Gastrocnemius medialis (tissue), 4 donors: ENCODE measurements around the gene DDI2. TPM values are rescaled to one million over a fixed set of nuclear protein-coding genes. Genes with fewer than 3 reads are reported as not detected.
"Not testable (repeated sequence)": the region's sequence is repeated elsewhere in the genome, so short reads cannot be mapped to it uniquely, and the experiment has no call there.

Source experiments
- ATAC-seq, 2 donors: fragments of 150-250 bp; one replicate each; pipeline ENCODE4 v1.9.1; 2016
- DNase-seq, 2 donors: peaks; one replicate each; pipeline ENCODE4 v3.0.0-alpha.2; 2019
- H3K27ac ChIP-seq, 4 donors: fragments of 200-600 bp; sonication (generic); 1 replicate in 1 of 4; 2 replicates in 3 of 4; pipeline ENCODE4 v1.5.1; 2016 to 2018; ENCODE audit warnings: mild to moderate bottlenecking in 2 of 4, moderate library complexity in 1 of 4
- H3K27me3 ChIP-seq, 3 donors: fragments of 200-600 bp; sonication (generic) in 2 of 3; 1 replicate in 1 of 3; 2 replicates in 2 of 3; pipeline versions ENCODE4 v1.5.1 to v1.6.0; 2016 to 2019; ENCODE audit warnings: mild to moderate bottlenecking in 1 of 3, moderate library complexity in 1 of 3
- H3K36me3 ChIP-seq, 2 donors: fragments of 200-600 bp; sonication (generic) in 1 of 2; one replicate each; pipeline ENCODE4 v1.5.1; 2017 to 2018
- H3K4me1 ChIP-seq, 2 donors: fragments of 200-600 bp; sonication (generic) in 1 of 2; one replicate each; pipeline ENCODE4 v1.5.1; 2016 to 2017; ENCODE audit warnings: mild to moderate bottlenecking in 2 of 2
- H3K4me3 ChIP-seq, 4 donors: fragments of 200-600 bp; sonication (generic) in 3 of 4; 1 replicate in 1 of 4; 2 replicates in 3 of 4; pipeline ENCODE4 v1.5.1; 2016 to 2019; ENCODE audit warnings: mild to moderate bottlenecking in 2 of 4
- H3K9me3 ChIP-seq, 3 donors: fragments of 200-600 bp; sonication (generic) in 2 of 3; 1 replicate in 1 of 3; 2 replicates in 2 of 3; pipeline ENCODE4 v1.5.1; 2016 to 2019
- CTCF ChIP-seq, 5 experiments: fragments of 450-650 bp in 3 of 5; fragments of 200-600 bp in 2 of 5; sonication (generic) in 2 of 5; IDR thresholded peaks in 4 of 5; conservative IDR thresholded peaks in 1 of 5; 1 replicate in 4 of 5; 2 replicates in 1 of 5; pipeline ENCODE4 v1.5.1; 2016 to 2019; ENCODE audit warnings: antibody characterized with exemption in 5 of 5, mild to moderate bottlenecking in 3 of 5, moderate library complexity in 3 of 5
- POLR2A ChIP-seq, 2 donors: fragments of 450-650 bp; IDR thresholded peaks; one replicate each; pipeline ENCODE4 v1.6.1; 2017; ENCODE audit warnings: antibody characterized with exemption in 2 of 2, mild to moderate bottlenecking in 2 of 2, moderate library complexity in 2 of 2
- in situ Hi-C, 4 donors: fragments of 200-750 bp; cut with MboI; loops; one replicate each; pipeline versions ENCODE4 v1.15.0 to v1.8.0; 2017; ENCODE audit warnings: low sequenced_read_pairs in 4 of 4
- intact Hi-C: fragments of 100-400 bp; cut with DNase I; formaldehyde crosslinking; loops from one replicate; pipeline ENCODE4 v1.15.1; 2023; ENCODE audit warnings: low total_unique reads
- total RNA-seq, 4 donors: library from RNA; depleted of rRNA; stranded (reverse); fragments of >200 nt; gene quantifications; one replicate each; pipeline versions ENCODE4 v1.1.0 to v1.2.3, GENCODE V29; 2016

The DDI2 gene
- total RNA-seq, 4 donors from 2014 or later: 19.0 to 86.7 (median 34.2) TPM

GRCh38 chr1:15592285-15592684 lies 25.0 kb upstream of the DDI2 start:
- no peaks in the 10 kb centered on the region for H3K36me3 ChIP-seq
- DNase-seq (peak; percentile 68 to 74), ATAC-seq (peak; percentile 96 to 97)
- intact Hi-C loops: no loop called here
- H3K4me3 ChIP-seq: peak overlapping the region in 1 of 4 donors; percentile 12
- H3K4me1 ChIP-seq: peaks cover 13 to 24% of the 10 kb centered on the region in 2 donors
- H3K27me3 ChIP-seq: no peaks in the 10 kb centered on the region
- H3K9me3 ChIP-seq: no peaks in the 10 kb centered on the region
- in situ Hi-C loops: loop anchor here in 2 of 4 donors (10.0 to 25.0 kb wide), 2 partner anchors 143 to 145 kb away; partner anchors contain the start of genes SLC25A34 (in 2 of the 2) and TMEM82 (in 1 of the 2)
- H3K27ac ChIP-seq: peak overlapping the region; percentile 60 to 93 (median 88)
- TF ChIP-seq CTCF (IDR thresholded peaks at IDR 0.05 in 4 of 5, conservative IDR thresholded peaks at IDR 0.05 in 1 of 5) (no peak), POLR2A (IDR thresholded peaks at IDR 0.05) (peak in 1 of 2 donors; percentile 22)

GRCh38 chr1:15595809-15596617 lies 21.2 kb upstream of the DDI2 start:
- Histone ChIP-seq H3K36me3 (no peaks in the 10 kb centered on the region), H3K4me3 (no peak overlapping the region), H3K27me3 (no peaks in the 10 kb centered on the region), H3K27ac (peak overlapping the region; percentile 82 to 93 (median 86)), H3K9me3 (no peaks in the 10 kb centered on the region), H3K4me1 (peaks cover 27 to 44% of the 10 kb centered on the region in 2 donors)
- no peak for TF ChIP-seq POLR2A (IDR thresholded peaks at IDR 0.05)
- no peak for TF ChIP-seq CTCF (IDR thresholded peaks at IDR 0.05 in 4 of 5, conservative IDR thresholded peaks at IDR 0.05 in 1 of 5)
- intact Hi-C loops: loop anchor here (5.0 kb wide), 1 partner anchor 141 kb away; the partner anchor contains the start of gene SLC25A34
- no peak for ATAC-seq
- no peak for DNase-seq
- in situ Hi-C loops: loop anchor here in 2 of 4 donors (10.0 to 25.0 kb wide), 2 partner anchors 139 to 141 kb away; partner anchors contain the start of genes SLC25A34 (in 2 of the 2) and TMEM82 (in 1 of the 2)

- DNase-seq (peak in 1 of 2 donors; percentile 45), ATAC-seq (peak; percentile 62 to 72)
- intact Hi-C loops (loop anchor here (5.0 kb wide), 1 partner anchor 139 kb away; the partner anchor contains the start of gene SLC25A34), in situ Hi-C loops (loop anchor here in 2 of 4 donors (10.0 to 25.0 kb wide), 2 partner anchors 136 to 139 kb away; partner anchors contain the start of genes SLC25A34 (in 2 of the 2) and TMEM82 (in 1 of the 2))
- peaks cover 42 to 44% of the 10 kb centered on the region in 2 donors for H3K4me1 ChIP-seq
- peak overlapping the region in 1 of 4 donors; percentile 19 for H3K4me3 ChIP-seq
- TF ChIP-seq CTCF (IDR thresholded peaks at IDR 0.05 in 4 of 5, conservative IDR thresholded peaks at IDR 0.05 in 1 of 5) (no peak), POLR2A (IDR thresholded peaks at IDR 0.05) (no peak)
- no peaks in the 10 kb centered on the region for H3K9me3 ChIP-seq
- no peaks in the 10 kb centered on the region for H3K36me3 ChIP-seq
- H3K27me3 ChIP-seq: no peaks in the 10 kb centered on the region
- H3K27ac ChIP-seq: peak overlapping the region; percentile 82 to 93 (median 86)
Measured at GRCh38 chr1:15598436-15598835, 18.8 kb upstream of the DDI2 start.

GRCh38 chr1:15603050-15603965 lies 13.9 kb upstream of the DDI2 start:
- Histone ChIP-seq H3K36me3 (no peaks in the 10 kb centered on the region), H3K27ac (peak overlapping the region; percentile 82 to 93 (median 86)), H3K4me3 (peak overlapping the region; percentile 58 to 86 (median 72)), H3K9me3 (no peaks in the 10 kb centered on the region), H3K27me3 (no peaks in the 10 kb centered on the region), H3K4me1 (peaks cover 19 to 31% of the 10 kb centered on the region in 2 donors)
- TF ChIP-seq POLR2A (IDR thresholded peaks at IDR 0.05) (peak; percentile 71 to 89), CTCF (IDR thresholded peaks at IDR 0.05 in 4 of 5, conservative IDR thresholded peaks at IDR 0.05 in 1 of 5) (no peak)
- DNase-seq (peak; percentile 98), ATAC-seq (peak; percentile 88 to 90)
- intact Hi-C loops: loop anchor here (1.0 kb wide), 2 partner anchors 14 to 79 kb away; partner anchors contain the start of genes CASP9 and DDI2
- in situ Hi-C loops: no loop called here

GRCh38 chr1:15603966-15604282 lies 13.3 kb upstream of the DDI2 start:
- in situ Hi-C loops, H3K27me3 ChIP-seq, H3K36me3 ChIP-seq, H3K9me3 ChIP-seq, ATAC-seq, DNase-seq: not testable (repeated sequence)
- intact Hi-C loops: loop anchor here (1.0 kb wide), 2 partner anchors 13 to 80 kb away; partner anchors contain the start of genes CASP9 and DDI2
- H3K4me1 ChIP-seq: peaks cover 13 to 31% of the 10 kb centered on the region in 2 donors
- H3K4me3 ChIP-seq: peak overlapping the region; percentile 58 to 86 (median 72)
- peak overlapping the region; percentile 82 to 93 (median 86) for H3K27ac ChIP-seq

- H3K9me3 ChIP-seq, intact Hi-C loops, H3K27me3 ChIP-seq, ATAC-seq, in situ Hi-C loops, H3K36me3 ChIP-seq, DNase-seq, H3K4me3 ChIP-seq: not testable (repeated sequence)
- Histone ChIP-seq H3K4me1 (peaks cover 10 to 31% of the 10 kb centered on the region in 2 donors), H3K27ac (peak overlapping the region in 3 of 4 donors; percentile 85 to 93 (median 88))
Measured at GRCh38 chr1:15604400-15604799, 12.9 kb upstream of the DDI2 start.
